ENCODE measurements around the gene REV1.

DNA sequence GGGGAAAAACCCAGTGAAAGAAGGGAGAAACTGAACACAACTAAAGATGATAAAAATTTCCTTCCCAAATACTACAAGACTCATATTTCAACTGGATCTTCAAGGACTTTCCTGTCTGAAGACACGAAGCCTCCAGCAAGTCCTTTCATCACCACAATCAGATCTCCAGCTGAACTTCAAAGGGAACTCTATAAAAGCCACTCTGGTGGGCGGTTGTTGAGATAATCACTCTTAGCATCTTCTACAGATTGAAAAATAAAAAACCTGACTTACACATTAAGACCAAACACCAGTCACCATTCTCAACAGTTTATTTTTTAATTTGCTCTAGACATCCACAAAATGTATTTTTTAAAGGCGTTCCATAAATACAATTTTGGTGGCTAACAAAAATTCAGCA is 4.4 kb downstream of the REV1 start:
- TF ChIP-seq, protein P1, sequence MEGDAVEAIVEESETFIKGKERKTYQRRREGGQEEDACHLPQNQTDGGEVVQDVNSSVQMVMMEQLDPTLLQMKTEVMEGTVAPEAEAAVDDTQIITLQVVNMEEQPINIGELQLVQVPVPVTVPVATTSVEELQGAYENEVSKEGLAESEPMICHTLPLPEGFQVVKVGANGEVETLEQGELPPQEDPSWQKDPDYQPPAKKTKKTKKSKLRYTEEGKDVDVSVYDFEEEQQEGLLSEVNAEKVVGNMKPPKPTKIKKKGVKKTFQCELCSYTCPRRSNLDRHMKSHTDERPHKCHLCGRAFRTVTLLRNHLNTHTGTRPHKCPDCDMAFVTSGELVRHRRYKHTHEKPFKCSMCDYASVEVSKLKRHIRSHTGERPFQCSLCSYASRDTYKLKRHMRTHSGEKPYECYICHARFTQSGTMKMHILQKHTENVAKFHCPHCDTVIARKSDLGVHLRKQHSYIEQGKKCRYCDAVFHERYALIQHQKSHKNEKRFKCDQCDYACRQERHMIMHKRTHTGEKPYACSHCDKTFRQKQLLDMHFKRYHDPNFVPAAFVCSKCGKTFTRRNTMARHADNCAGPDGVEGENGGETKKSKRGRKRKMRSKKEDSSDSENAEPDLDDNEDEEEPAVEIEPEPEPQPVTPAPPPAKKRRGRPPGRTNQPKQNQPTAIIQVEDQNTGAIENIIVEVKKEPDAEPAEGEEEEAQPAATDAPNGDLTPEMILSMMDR (IDR thresholded peaks at IDR 0.05; ENCODE audit: insufficient read depth, low read length) = no peak
- no peak for TF ChIP-seq GABPA (IDR thresholded peaks at IDR 0.05; ENCODE audit: low read depth)
- TF ChIP-seq, protein P2, sequence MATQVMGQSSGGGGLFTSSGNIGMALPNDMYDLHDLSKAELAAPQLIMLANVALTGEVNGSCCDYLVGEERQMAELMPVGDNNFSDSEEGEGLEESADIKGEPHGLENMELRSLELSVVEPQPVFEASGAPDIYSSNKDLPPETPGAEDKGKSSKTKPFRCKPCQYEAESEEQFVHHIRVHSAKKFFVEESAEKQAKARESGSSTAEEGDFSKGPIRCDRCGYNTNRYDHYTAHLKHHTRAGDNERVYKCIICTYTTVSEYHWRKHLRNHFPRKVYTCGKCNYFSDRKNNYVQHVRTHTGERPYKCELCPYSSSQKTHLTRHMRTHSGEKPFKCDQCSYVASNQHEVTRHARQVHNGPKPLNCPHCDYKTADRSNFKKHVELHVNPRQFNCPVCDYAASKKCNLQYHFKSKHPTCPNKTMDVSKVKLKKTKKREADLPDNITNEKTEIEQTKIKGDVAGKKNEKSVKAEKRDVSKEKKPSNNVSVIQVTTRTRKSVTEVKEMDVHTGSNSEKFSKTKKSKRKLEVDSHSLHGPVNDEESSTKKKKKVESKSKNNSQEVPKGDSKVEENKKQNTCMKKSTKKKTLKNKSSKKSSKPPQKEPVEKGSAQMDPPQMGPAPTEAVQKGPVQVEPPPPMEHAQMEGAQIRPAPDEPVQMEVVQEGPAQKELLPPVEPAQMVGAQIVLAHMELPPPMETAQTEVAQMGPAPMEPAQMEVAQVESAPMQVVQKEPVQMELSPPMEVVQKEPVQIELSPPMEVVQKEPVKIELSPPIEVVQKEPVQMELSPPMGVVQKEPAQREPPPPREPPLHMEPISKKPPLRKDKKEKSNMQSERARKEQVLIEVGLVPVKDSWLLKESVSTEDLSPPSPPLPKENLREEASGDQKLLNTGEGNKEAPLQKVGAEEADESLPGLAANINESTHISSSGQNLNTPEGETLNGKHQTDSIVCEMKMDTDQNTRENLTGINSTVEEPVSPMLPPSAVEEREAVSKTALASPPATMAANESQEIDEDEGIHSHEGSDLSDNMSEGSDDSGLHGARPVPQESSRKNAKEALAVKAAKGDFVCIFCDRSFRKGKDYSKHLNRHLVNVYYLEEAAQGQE (IDR thresholded peaks at IDR 0.05; ENCODE audit: insufficient replicate concordance, low read depth) = no peak

All from HL-60 (cell line).